H54 (cell line): ENCODE measurements around the gene CCP110.

Source experiments
- DNase-seq: peaks from one replicate; pipeline ENCODE4 v3.0.0; 2011; ENCODE audit warnings: low spot score, mixed read lengths; ENCODE audit not compliant: insufficient read length
- FAIRE-seq: peaks from 3 replicates; lab custom pipeline; 2011; peaks lifted over from hg19 to GRCh38; lab: Jason Lieb, UNC
- POLR2A ChIP-seq: IDR thresholded peaks from 2 replicates; pipeline ENCODE4 v1.6.1; 2011; ENCODE audit warnings: low read depth, mild to moderate bottlenecking, low read length

CCP110 gene

GRCh38 chr16:19497176-19497575 lies 26.6 kb upstream of the CCP110 start:
- no peak for TF ChIP-seq POLR2A
- no peak for DNase-seq
- FAIRE-seq = no peak

GRCh38 chr16:19499006-19499405 lies 24.7 kb upstream of the CCP110 start:
- FAIRE-seq (no peak), DNase-seq (no peak)
- TF ChIP-seq POLR2A = no peak

- TF ChIP-seq POLR2A = no peak
- no peak for DNase-seq
- FAIRE-seq = no peak
These were observed 24.3 kb upstream of the CCP110 start for GRCh38 chr16:19499481-19499880.

GRCh38 chr16:19502395-19503131 lies 21.2 kb upstream of the CCP110 start:
- no peak for FAIRE-seq
- no peak for DNase-seq
- TF ChIP-seq POLR2A = no peak

GRCh38 chr16:19503461-19504075 lies 20.2 kb upstream of the CCP110 start:
- DNase-seq = no peak
- no peak for TF ChIP-seq POLR2A
- FAIRE-seq = no peak

GRCh38 chr16:19505600-19506303 lies 18.0 kb upstream of the CCP110 start:
- FAIRE-seq (no peak), DNase-seq (no peak)
- TF ChIP-seq POLR2A = no peak

- DNase-seq (no peak), FAIRE-seq (no peak)
- no peak for TF ChIP-seq POLR2A
These were observed 16.8 kb upstream of the CCP110 start for GRCh38 chr16:19506965-19507364.

GRCh38 chr16:19507867-19508266 lies 15.9 kb upstream of the CCP110 start:
- DNase-seq (no peak), FAIRE-seq (no peak)

GRCh38 chr16:19512297-19512696 lies 11.4 kb upstream of the CCP110 start:
- FAIRE-seq = no peak
- no peak for DNase-seq
- no peak for TF ChIP-seq POLR2A

More at GRCh38 chr16:19507867-19508266, 15.9 kb upstream of the CCP110 start:
- no peak for TF ChIP-seq POLR2A

GRCh38 chr16:19513377-19514053 lies 10.2 kb upstream of the CCP110 start:
- DNase-seq = no peak
- TF ChIP-seq POLR2A = no peak
- peak; percentile 57 for FAIRE-seq

GRCh38 chr16:19515757-19516156 lies 8.0 kb upstream of the CCP110 start:
- FAIRE-seq (peak; percentile 81), DNase-seq (no peak)
- no peak for TF ChIP-seq POLR2A

- FAIRE-seq = peak; percentile 68
- DNase-seq = no peak
These were observed 6.2 kb upstream of the CCP110 start for GRCh38 chr16:19517424-19518089.

GRCh38 chr16:19518388-19518787 lies 5.4 kb upstream of the CCP110 start:
- no peak for TF ChIP-seq POLR2A
- FAIRE-seq = no peak
- DNase-seq = no peak

More at GRCh38 chr16:19517424-19518089, 6.2 kb upstream of the CCP110 start:
- no peak for TF ChIP-seq POLR2A
